Heart right ventricle (tissue), 16 donors: ENCODE data around the gene FBLN5. TPM values are rescaled to one million over a fixed set of nuclear protein-coding genes. Genes with fewer than 3 reads are reported as not detected.

Experiments used
- ATAC-seq, 8 donors: fragments of 200-7000 bp; cut with Tn5 transposase; one replicate each; pipeline ENCODE4 v1.9.1; 2020; ENCODE audit warnings: mild to moderate bottlenecking in 8 of 8, moderate library complexity in 8 of 8, moderate number of reproducible peaks in 1 of 8
- DNase-seq, 2 donors: peaks; one replicate each; pipeline ENCODE4 v3.0.0-alpha.2; 2020
- H3K27ac ChIP-seq, 10 donors: fragments of 200-600 bp; sonication (generic) in 2 of 10; one replicate each; pipeline versions ENCODE4 v1.5.0 to v1.8.0; 2020 to 2022; ENCODE audit warnings: mild to moderate bottlenecking in 3 of 10
- H3K27me3 ChIP-seq, 7 donors: fragments of 200-600 bp; one replicate each; pipeline ENCODE4 v1.8.0; 2021 to 2022; ENCODE audit warnings: mild to moderate bottlenecking in 2 of 7
- H3K36me3 ChIP-seq, 9 donors: fragments of 200-600 bp; sonication (generic) in 1 of 9; one replicate each; pipeline versions ENCODE4 v1.5.0 to v1.8.0; 2020 to 2022; ENCODE audit warnings: mild to moderate bottlenecking in 2 of 9
- H3K4me1 ChIP-seq, 9 donors: fragments of 200-600 bp; sonication (generic) in 1 of 9; one replicate each; pipeline versions ENCODE4 v1.5.0 to v1.8.0; 2020 to 2022; ENCODE audit warnings: mild to moderate bottlenecking in 4 of 9
- H3K4me3 ChIP-seq, 10 donors: fragments of 200-600 bp; sonication (generic) in 2 of 10; one replicate each; pipeline versions ENCODE4 v1.5.0 to v1.8.0; 2020 to 2022; ENCODE audit warnings: mild to moderate bottlenecking in 7 of 10, moderate library complexity in 2 of 10
- H3K9me3 ChIP-seq, 11 donors: fragments of 200-600 bp in 10 of 11; sonication (generic) in 2 of 11; one replicate each; pipeline versions ENCODE4 v1.5.0 to v1.8.0; 2013 to 2022; ENCODE audit warnings: mild to moderate bottlenecking in 2 of 11, control low read depth in 1 of 11, moderate library complexity in 1 of 11
- WGBS, 2 donors: extraction: QIAGEN DNeasy Blood & Tissue Kit; methylation state at CpG; one replicate each; pipeline ENCODE4 v1.1.7; 2013; ENCODE audit warnings: inconsistent platforms in 1 of 2; 5-methylcytosine and 5-hydroxymethylcytosine counted together
- intact Hi-C, 10 donors: fragments of 100-400 bp; cut with DNase I; formaldehyde crosslinking; loops; one replicate each; pipeline versions ENCODE4 v1.11.1 to v1.14.2; 2022
- polyA plus RNA-seq, 2 donors: library from polyadenylated mRNA; stranded (reverse); fragments of 200-250 nt; gene quantifications; one replicate each; pipeline ENCODE4 v1.2.3, GENCODE V29; 2013
- total RNA-seq, 10 donors: library from RNA; stranded (reverse); fragmentation: NEBNext Ultra II Directional in 3 of 10; extraction: Animal tissue kit (Norgen Biotek cat#: 25700) in 3 of 10; gene quantifications; one replicate each; pipeline versions ENCODE4 v1.2.1 to v1.2.4, GENCODE V29; 2021 to 2023
- TF ChIP-seq, protein P1 (sequence below), 9 donors: fragments of 200-600 bp; sonication (generic) in 2 of 9; IDR thresholded peaks; one replicate each; pipeline versions ENCODE4 v1.5.0 to v1.8.0; 2021 to 2022; ENCODE audit warnings: antibody characterized with exemption in 9 of 9, mild to moderate bottlenecking in 5 of 9, moderate library complexity in 1 of 9
- donor health status: Arrhythmogenic right ventricular cardiomyopathy.
- donor health status: ischemic (EF 13 %, LVEDD 7.1; RV severe dilation, severe dysfunction).
- donor health status: healthy with polysubstance abuse.
- donor health status: DM: no; HTN: yes; CAD: no.
- donor health status: DM: no; HTN: no; CAD: no.
- donor health status: ischemic (EF 25% LVEDD 6.9; RV normal size, moderate dysfunction).
- donor health status: ischemic (EF 25% LVEDD 5.7; RV mildly dilated, moderate dysfunction).
- donor health status: healthy.
- donor health status: DM: yes; HTN: yes; CAD: no.
- donor health status: Ischemic cardiomyopathy.
- donor health status: ischemic (EF 35%, LVEDD 5.7; RV mildly dilated, moderate dysfunction).
- donor health status: nonischemic (EF 11% LVEDD 7.7; RV severe dilation, severe dysfunction).
- donor health status: DM: yes; HTN: yes; CAD: no.
- donor health status: PGD.
- donor health status: ischemic (EF 29% LVEDD 5.4; RV normal size, mild dysfunction).
- donor health status: nonischemic (EF 23%, LVEDD 6.1; RV moderate dilation, normal function).

FBLN5 gene
- total and polyA plus RNA-seq, 12 donors = 25.3 to 91.5 (median 41.7) TPM

DNA sequence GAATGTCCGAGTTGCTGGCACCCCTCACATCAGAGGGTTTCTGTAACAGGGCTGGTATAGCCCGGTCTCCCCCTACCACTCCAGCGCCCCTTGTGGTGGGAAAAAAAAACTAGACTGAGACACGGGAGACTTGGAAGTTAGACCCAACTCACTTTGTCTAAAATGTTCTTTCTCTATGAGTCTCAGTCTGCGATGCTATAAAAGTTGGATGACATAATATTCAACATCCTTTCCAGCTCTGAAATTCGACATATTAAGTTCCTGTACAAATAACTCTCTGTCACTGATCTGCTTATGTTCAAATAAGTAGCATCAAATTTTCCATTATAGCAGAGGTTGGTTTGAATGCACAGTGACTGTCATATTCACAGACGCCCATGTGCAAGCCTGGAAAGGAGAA is 54.5 kb downstream of the FBLN5 start:
- Histone ChIP-seq H3K4me3 (no peak overlapping the region), H3K36me3 (no peaks in the 10 kb centered on the region), H3K4me1 (peaks cover 0 to 66% (median 36%) of the 10 kb centered on the region in 9 donors), H3K9me3 (no peaks in the 10 kb centered on the region), H3K27me3 (no peaks in the 10 kb centered on the region), H3K27ac (peak overlapping the region in 4 of 10 donors; percentile 33 to 81 (median 51))
- ATAC-seq = no peak
- DNase-seq = no peak
- intact Hi-C loops = no loop called here
- 19 to 30% methylated on average over 7 of the region's 7 CpGs for WGBS, 2 donors
- TF ChIP-seq, protein P1, sequence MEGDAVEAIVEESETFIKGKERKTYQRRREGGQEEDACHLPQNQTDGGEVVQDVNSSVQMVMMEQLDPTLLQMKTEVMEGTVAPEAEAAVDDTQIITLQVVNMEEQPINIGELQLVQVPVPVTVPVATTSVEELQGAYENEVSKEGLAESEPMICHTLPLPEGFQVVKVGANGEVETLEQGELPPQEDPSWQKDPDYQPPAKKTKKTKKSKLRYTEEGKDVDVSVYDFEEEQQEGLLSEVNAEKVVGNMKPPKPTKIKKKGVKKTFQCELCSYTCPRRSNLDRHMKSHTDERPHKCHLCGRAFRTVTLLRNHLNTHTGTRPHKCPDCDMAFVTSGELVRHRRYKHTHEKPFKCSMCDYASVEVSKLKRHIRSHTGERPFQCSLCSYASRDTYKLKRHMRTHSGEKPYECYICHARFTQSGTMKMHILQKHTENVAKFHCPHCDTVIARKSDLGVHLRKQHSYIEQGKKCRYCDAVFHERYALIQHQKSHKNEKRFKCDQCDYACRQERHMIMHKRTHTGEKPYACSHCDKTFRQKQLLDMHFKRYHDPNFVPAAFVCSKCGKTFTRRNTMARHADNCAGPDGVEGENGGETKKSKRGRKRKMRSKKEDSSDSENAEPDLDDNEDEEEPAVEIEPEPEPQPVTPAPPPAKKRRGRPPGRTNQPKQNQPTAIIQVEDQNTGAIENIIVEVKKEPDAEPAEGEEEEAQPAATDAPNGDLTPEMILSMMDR (IDR thresholded peaks at IDR 0.05) = peak; percentile 7 to 56 (median 46)

DNA sequence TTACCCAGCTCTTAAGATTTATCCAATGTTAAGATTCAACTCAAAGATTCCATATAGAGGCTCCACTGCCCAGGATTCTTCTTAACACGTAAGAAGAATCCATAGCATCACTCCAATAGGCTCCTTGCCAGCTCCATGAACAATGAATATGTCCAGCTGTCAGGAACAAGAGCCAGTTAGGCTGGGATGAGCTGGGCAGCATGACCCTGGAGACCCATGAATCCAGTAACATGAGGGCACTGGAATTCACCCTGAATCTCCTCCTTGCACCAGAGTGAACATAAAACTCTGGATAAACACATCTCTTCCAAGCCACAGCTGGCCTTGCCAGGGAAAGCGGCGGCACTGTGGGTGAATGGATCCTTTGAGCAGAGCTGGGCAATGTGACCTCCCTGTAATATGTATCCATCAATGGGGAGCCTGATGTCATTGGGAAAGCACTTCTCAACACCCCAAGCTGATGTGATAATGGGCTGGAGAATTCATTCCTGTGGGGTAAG is 55.7 kb downstream of the FBLN5 start:
- peaks cover 0 to 53% (median 27%) of the 10 kb centered on the region in 9 donors for H3K4me1 ChIP-seq
- peak in 4 of 8 donors; percentile 11 to 29 (median 18) for ATAC-seq
- H3K4me3 ChIP-seq = no peak overlapping the region
- peak overlapping the region in 7 of 10 donors; percentile 10 to 81 (median 47) for H3K27ac ChIP-seq
- H3K36me3 ChIP-seq = no peaks in the 10 kb centered on the region
- intact Hi-C loops = no loop called here
- no peaks in the 10 kb centered on the region for H3K9me3 ChIP-seq
- DNase-seq = no peak
- 74 to 80% methylated on average over 3 of the region's 3 CpGs for WGBS, 2 donors
- TF ChIP-seq, protein P1 (IDR thresholded peaks at IDR 0.05) = no peak
- no peaks in the 10 kb centered on the region for H3K27me3 ChIP-seq

DNA sequence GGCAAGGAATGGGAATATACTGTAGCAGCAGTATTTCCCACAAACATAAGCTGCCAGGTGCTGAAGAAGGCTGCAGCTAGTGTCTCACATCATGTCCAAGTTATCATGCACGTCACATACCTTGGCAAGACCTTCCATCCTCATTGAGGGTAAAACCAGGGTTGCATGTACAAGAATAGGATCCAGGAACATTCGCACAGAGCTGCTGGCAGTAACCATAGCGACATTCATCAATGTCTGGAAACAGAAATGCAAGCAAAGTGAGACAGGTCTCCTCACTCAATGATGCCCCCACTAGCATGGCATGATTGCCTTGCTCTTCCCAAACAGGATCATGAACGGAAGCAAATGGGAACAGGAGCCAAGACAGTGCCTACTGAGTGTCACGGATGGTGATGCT is 56.4 kb downstream of the FBLN5 start:
- no peaks in the 10 kb centered on the region for H3K9me3 ChIP-seq
- TF ChIP-seq, protein P1 (IDR thresholded peaks at IDR 0.05) = no peak
- H3K4me3 ChIP-seq = no peak overlapping the region
- DNase-seq = no peak
- ATAC-seq = no peak
- no peaks in the 10 kb centered on the region for H3K36me3 ChIP-seq
- 93 to 95% methylated on average over 5 of the region's 5 CpGs for WGBS, 2 donors
- H3K27me3 ChIP-seq = no peaks in the 10 kb centered on the region
- H3K27ac ChIP-seq = peak overlapping the region in 7 of 10 donors; percentile 55 to 81 (median 65)
- H3K4me1 ChIP-seq = peaks cover 0 to 51% (median 27%) of the 10 kb centered on the region in 9 donors
- intact Hi-C loops = no loop called here

- no peaks in the 10 kb centered on the region for H3K27me3 ChIP-seq
- TF ChIP-seq, protein P1 (IDR thresholded peaks at IDR 0.05) = no peak
- peak overlapping the region in 8 of 10 donors; percentile 30 to 81 (median 65) for H3K27ac ChIP-seq
- intact Hi-C loops = no loop called here
- no peak overlapping the region for H3K4me3 ChIP-seq
- H3K4me1 ChIP-seq = peaks cover 0 to 58% (median 30%) of the 10 kb centered on the region in 9 donors
- DNase-seq = no peak
- H3K9me3 ChIP-seq = no peaks in the 10 kb centered on the region
- 48 to 60% methylated on average over 5 of the region's 5 CpGs for WGBS, 2 donors
- H3K36me3 ChIP-seq = no peaks in the 10 kb centered on the region
- peak in 6 of 8 donors; percentile 13 to 49 (median 39) for ATAC-seq
These were observed 57.2 kb downstream of the FBLN5 start for GRCh38 chr14:91890291-91890749.
